SK-N-DZ (cell line): Measurements from ENCODE around the gene TESMIN. TPM values are rescaled to one million over a fixed set of nuclear protein-coding genes. Genes with fewer than 3 reads are reported as not detected.

Source experiments
- DNase-seq: peaks from one replicate; pipeline ENCODE4 v3.0.0-alpha.2; 2015; ENCODE audit warnings: low spot score
- polyA plus RNA-seq, 2 experiments: library from polyadenylated mRNA; depleted of rRNA; stranded (reverse); fragments of >200 nt; gene quantifications; 2 replicates each; pipeline ENCODE4 v1.2.3, GENCODE V29; 2014

Gene TESMIN, protein sequence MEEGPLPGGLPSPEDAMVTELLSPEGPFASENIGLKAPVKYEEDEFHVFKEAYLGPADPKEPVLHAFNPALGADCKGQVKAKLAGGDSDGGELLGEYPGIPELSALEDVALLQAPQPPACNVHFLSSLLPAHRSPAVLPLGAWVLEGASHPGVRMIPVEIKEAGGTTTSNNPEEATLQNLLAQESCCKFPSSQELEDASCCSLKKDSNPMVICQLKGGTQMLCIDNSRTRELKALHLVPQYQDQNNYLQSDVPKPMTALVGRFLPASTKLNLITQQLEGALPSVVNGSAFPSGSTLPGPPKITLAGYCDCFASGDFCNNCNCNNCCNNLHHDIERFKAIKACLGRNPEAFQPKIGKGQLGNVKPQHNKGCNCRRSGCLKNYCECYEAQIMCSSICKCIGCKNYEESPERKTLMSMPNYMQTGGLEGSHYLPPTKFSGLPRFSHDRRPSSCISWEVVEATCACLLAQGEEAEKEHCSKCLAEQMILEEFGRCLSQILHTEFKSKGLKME
- not detected in 2 replicates for polyA plus RNA-seq (2014; cell fraction: cytosol; rRNA removed)
- 0.17 TPM in 1 of 2 replicates, not detected in the other for polyA plus RNA-seq (2014; cell fraction: nucleus; rRNA removed)

GRCh38 chr11:68751331-68751856 is at the start of gene TESMIN:
Gene TESMIN, minus strand, starts transcription at chr11:68751520. Its CDS starts 860 bp downstream, at chr11:68750660.
- no peak for DNase-seq

DNA sequence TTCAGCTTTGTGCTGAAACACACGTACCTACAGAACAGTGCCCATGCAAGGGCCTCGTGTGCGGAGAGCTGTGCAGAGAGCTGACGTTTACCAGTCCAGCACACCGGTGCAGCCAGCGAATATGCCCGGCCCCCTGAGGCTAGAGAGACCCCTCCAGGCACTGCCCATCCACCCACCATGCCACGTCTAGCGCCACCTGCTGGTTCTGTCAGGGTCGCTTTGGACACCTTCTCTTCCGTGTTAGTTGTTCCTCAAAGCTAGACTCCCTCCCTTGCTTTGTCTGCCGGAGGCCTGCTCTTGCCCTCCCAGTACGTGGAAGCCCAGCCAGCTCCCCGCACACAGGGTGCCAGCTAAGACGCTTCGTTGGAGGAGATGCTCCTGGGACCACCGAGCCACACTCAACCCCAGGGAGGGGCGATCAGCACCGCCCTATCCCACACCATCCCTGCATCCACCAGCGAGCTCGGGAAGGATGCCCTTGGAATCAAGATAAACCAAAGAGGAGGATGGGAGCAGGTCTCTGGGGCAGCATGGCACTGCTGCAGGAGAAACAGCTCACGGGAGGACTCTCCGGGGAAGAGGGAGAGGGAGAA is 47.0 kb upstream of the TESMIN start:
- DNase-seq: peak; percentile 38

- DNase-seq: no peak
Measured at GRCh38 chr11:68796801-68797200, 45.5 kb upstream of the TESMIN start.

DNA sequence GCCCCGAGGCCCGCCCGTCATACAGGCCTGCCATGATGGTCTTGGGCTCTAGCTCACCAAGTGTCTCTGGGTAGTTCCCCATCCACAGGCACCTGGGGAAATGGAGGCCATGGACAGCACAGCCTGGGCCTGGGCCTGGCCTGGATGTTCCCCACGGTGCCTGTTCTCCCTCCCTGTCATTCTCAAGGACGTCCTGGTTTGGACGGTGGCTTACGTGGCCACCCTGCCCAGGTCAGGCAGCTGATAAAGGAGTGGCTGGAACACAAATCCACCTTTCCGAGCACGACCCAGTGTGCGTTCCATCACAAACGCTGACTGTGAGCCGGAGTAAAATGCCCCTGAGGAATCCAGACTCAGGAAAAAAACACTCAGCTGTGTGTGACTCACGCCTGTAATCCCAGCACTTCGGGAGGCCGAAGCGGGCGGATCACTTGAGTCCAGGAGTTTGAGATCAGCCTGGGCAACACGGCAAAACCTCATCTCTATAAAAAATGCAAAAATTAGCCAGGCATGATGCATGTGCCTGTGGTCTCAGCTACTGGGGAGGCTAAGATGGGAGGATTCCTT is 41.2 kb upstream of the TESMIN start:
- no peak for DNase-seq

DNA sequence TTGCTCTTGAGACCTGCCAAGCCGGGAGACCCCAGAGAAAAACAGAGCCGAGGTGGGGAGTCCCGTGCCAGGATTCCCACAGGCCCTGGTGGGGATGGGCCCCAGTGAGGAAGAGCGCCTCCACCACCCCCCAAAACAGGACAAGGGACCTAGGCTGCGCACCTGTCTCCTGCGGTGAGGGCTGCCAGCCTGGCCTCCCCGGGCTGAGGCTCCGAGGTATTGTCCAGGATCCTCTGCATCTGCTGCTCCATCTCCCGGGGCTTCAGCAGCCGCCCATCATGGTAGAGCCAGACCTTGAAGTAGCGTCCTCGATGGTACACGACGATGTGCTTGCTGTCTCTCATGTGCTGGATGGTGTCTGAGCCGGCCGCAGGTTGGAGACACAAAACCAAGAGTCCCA is 33.3 kb upstream of the TESMIN start:
- DNase-seq: no peak

GRCh38 chr11:68783216-68783821 is 32.0 kb upstream of the TESMIN start:
- DNase-seq: no peak

DNA sequence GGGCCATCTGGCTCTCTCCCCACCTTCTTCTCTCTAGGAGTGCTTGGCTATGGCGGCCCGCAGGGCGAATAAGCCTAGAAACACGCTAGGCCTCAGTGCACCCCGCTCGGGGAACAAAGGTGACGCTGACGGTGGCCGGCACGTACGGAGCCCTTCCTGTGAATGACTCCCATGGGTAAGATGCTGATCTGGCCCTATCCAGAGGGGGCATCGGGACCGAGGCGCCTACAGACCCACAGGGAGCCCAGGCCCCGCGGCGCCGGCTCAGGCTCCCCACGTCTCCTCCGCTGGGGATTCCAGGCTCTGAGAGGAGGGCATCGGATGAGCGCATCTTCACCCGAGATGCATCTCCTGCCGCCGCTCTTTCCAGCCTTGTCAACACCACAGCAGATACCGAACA is 31.4 kb upstream of the TESMIN start:
- no peak for DNase-seq

DNA sequence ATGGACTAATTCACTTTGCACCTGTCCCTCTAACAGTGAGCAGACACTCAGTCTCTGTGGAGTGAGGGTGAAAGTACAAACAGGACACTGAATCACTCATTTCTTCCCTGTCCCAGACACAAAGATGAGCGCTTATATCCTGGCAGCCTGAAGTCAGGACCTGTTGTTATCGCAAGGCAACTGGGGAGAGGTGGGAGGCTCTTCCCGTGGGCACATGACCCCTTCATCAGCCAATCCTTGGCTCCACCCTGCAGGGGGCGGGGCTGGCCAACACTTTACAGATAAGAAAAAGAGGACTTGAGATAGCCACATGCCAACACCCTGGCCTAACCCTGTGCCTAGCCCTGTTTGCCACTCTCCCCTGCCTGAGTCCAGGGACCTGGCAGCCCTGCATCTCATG is 29.5 kb upstream of the TESMIN start:
- DNase-seq: peak; percentile 24

- DNase-seq: no peak
Measured at GRCh38 chr11:68778205-68778604, 26.9 kb upstream of the TESMIN start.

DNA sequence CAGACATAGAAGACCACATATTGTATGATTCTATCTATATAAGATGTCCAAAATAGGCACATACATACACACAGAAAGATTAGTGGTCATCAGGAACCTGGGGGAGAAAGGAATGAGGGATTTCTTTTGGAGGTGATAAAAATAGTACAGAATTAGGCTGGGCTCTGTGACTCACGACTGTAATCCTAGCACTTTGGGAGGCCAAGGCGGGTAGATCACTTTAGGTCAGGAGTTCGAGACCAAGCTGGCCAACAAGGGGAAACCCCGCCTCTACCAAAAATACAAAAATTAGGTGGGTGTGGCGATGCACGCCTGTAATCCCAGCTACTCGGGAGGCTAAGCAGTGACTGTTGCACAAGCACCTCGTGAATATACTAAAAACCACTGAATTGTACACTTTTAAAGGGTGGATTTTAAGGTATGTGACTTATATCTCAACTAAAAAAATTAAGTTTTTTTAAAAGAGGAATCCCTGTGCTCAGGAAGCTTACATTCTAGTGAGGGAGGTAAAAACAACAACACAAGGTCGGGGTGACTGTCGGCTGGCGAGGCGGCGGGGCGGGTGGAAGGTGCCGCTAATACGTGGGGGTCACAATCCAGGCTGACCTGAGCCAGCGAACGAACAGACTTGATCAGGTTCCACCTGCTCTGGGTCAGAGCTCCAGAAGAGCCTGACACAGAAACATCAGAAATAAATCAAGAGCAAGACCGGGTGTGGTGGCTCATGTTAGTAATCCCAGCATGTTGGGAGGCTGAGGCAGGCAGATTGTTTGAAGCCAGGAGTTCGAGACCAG is 25.3 kb upstream of the TESMIN start:
- DNase-seq: no peak

GRCh38 chr11:68775951-68776388 is 24.6 kb upstream of the TESMIN start:
- no peak for DNase-seq

- DNase-seq: no peak
Measured at GRCh38 chr11:68774194-68774585, 22.9 kb upstream of the TESMIN start.

DNA sequence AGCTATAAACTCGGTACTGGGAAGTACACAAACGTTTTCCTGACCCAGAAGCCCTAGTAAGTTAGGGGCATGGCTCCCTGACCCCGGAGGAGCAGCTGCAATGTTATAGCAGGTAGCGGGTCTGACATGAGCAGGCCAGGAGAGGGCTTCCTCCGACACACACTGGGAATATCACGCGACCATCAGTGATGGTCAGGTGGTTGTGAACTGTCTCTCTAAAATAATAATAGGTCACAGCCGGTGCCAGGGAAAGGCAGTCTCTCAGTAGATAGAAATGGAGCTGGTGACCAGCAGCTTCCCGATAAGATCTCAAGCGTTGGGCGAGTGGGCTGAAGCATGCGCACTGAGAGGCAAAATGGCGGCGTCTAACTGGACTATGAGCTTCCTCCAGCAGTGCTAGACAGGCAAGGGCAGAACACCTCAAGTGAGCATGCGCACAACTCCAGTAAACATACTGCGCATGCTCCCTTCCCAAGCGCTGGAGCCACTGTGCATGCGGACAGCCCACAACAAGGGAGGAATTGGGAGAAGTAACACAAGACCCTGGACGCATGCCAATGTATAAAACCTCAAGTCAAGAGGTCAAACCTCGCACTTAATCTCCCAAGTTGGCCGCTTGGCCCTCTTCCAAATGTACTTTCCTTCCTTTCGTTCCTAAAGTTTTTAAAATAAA is 22.3 kb upstream of the TESMIN start:
- no peak for DNase-seq

DNA sequence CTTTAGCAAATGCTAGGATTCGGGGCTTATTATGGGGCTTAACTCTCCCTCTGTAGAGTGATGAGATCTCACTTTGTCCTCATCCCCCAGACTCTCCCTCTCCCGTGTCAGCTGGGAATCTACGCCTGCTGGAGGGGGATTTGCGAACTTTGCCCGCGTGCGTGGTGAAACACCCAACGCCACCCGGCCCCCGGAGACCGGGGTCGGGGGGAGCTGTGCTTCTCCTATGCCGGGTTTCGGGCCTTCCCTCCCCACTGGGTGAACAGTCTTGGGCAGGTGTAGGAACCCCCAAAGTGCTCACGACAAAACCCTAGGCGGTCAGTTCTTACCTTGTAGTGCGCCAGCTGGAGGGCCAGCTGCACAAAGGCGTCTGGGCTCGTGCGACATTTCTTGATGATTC is 21.6 kb upstream of the TESMIN start:
- DNase-seq: no peak

DNA sequence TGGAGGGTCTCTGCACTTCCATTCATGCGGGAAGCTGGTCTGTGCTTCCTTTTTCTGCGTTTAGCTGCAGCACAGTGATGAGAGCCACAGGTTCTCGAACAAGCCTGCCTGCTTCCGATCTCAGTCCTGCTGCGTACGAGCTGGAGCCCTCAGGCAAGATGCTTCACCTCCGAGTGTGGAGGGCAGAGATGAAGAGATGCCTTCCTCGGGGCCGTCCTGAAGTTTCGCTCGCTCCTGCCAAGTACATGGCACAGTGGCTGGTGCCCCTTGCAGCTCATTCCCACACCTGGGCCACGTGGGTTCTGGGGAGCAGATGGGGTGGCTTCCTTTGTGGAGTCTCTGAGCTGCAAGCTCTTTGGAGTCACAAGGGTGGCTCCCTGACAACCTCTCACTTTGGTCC is 19.5 kb upstream of the TESMIN start:
- DNase-seq: no peak

DNA sequence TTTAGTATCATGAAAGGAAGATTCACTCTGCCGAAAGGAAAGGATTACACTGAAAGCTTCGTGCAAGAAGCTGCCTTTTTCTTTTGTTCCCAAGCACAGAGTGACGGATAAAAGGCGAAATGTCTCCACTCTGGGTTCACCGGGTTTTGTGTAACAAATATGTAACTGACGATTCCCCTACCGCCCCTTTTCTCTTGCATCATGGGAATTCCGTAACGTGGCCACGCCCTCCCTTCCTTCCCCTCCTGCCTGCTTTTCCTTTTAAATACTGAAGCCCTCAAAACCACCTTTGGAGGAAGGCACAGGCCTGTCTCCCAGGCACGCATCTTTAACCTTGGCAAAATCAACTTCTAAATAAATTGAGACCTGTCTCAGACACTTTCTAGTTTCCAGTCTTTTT is 16.4 kb upstream of the TESMIN start:
- DNase-seq: no peak

GRCh38 chr11:68766786-68767185 is 15.5 kb upstream of the TESMIN start:
- no peak for DNase-seq

GRCh38 chr11:68764746-68765145 is 13.4 kb upstream of the TESMIN start:
- DNase-seq: no peak

DNA sequence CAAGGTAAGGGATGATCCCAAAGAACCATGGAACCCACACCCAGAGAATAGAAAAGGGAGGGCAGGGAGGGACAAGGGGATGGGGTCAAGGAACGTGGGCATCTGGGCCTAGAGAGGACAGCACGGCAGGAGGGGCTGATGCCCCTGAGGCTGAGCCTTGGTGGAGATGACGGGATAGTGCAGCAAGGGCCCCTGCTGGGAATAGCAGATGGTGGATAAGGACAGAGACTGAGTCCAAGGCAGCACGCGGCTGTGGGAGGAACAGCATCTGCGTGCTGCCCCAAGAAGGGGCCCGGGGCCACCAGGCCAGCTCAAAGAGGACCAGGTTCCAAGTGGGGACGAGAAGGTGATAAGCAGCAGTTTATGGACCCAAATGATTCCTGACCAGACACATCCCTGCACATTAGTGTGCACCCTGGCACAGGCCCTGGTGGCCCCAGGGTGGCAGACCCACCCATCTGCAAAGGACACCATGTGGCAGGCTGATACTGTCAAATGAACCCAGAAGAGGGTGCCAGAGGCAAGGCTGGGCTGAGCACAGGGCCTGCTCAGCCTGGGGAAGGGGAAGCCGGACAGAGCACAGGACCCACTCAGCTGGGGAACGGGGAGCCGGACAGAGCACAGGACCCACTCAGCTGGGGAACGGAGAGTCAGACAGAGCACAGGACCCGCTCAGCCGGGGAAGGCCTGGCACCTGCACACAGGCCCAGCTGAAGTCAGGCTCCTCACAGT is 12.8 kb upstream of the TESMIN start:
- DNase-seq: no peak
